GM10248 (cell line): Measurements from ENCODE around the gene ANKRD31.

Experiments used
- CTCF ChIA-PET: fragments of 300-600 bp; sonication (Branson Sonifier 250); formaldehyde crosslinking; extraction: SDS; loops from one replicate; lab custom pipeline; 2021; ENCODE audit warnings: antibody characterized with exemption; lab: Yijun Ruan, JAX
- POLR2A ChIA-PET: fragments of 350-650 bp; sonication (Branson Sonifier 250); formaldehyde crosslinking; extraction: SDS; loops from one replicate; lab custom pipeline; 2020; ENCODE audit warnings: antibody characterized with exemption; lab: Yijun Ruan, JAX
- DNase-seq: peaks from one replicate; pipeline ENCODE4 v3.0.0; 2012; ENCODE audit errors: extremely low spot score
- CTCF ChIP-seq: IDR thresholded peaks from 2 replicates; pipeline ENCODE4 v1.5.1; 2012; ENCODE audit warnings: mild to moderate bottlenecking, low read depth; ENCODE audit errors: extremely low read depth, missing control alignments, control extremely low read depth

Gene ANKRD31

GRCh38 chr5:75072061-75072460, 164.6 kb downstream of the ANKRD31 start:
- POLR2A ChIA-PET = no interaction called here
- CTCF ChIA-PET = interaction anchor here (0.7 to 1.1 kb wide), 2 partner anchors 13 to 165 kb away, joined by 3 read pairs; partner anchors contain the start of gene ANKRD31
- no peak for DNase-seq
- no peak for TF ChIP-seq CTCF

- ChIA-PET POLR2A (no interaction called here), CTCF (interaction anchor here (0.9 kb wide), 1 partner anchor 21 kb away, joined by 4 read pairs; no protein-coding TSS in a partner anchor)
- no peak for DNase-seq
- TF ChIP-seq CTCF = no peak
These were observed 165.6 kb downstream of the ANKRD31 start for GRCh38 chr5:75071100-75071499.

- no peak for TF ChIP-seq CTCF
- CTCF ChIA-PET = no interaction called here
- POLR2A ChIA-PET = no interaction called here
These were observed 169.2 kb downstream of the ANKRD31 start for GRCh38 chr5:75067434-75067833.

GRCh38 chr5:75062925-75063531, 173.7 kb downstream of the ANKRD31 start:
- no peak for TF ChIP-seq CTCF
- POLR2A ChIA-PET = no interaction called here
- CTCF ChIA-PET = no interaction called here
- no peak for DNase-seq

More at GRCh38 chr5:75067434-75067833, 169.2 kb downstream of the ANKRD31 start:
- no peak for DNase-seq

GRCh38 chr5:75059912-75060545, 176.6 kb downstream of the ANKRD31 start:
- no peak for DNase-seq
- TF ChIP-seq CTCF = no peak
- ChIA-PET POLR2A (no interaction called here), CTCF (interaction anchor here (1.6 to 3.8 kb wide), 4 partner anchors 10 to 23 kb away, joined by 5 to 14 read pairs (median 6); no protein-coding TSS in a partner anchor)

- DNase-seq = no peak
- TF ChIP-seq CTCF = no peak
- ChIA-PET POLR2A (no interaction called here), CTCF (interaction anchor here (1.5 to 3.8 kb wide), 4 partner anchors 9 to 22 kb away, joined by 3 to 14 read pairs (median 6); no protein-coding TSS in a partner anchor)
These were observed 177.6 kb downstream of the ANKRD31 start for GRCh38 chr5:75058986-75059535.
